HUDEP-2 (cell line): ENCODE measurements around the gene LRRTM3.

Experiments
- DNase-seq, 76 experiments: peaks; one replicate each; lab custom pipeline; 2025; ENCODE audit not compliant: unreplicated experiment in 76 of 76; lab: John Stamatoyannopoulos, UW

LRRTM3 gene

DNA sequence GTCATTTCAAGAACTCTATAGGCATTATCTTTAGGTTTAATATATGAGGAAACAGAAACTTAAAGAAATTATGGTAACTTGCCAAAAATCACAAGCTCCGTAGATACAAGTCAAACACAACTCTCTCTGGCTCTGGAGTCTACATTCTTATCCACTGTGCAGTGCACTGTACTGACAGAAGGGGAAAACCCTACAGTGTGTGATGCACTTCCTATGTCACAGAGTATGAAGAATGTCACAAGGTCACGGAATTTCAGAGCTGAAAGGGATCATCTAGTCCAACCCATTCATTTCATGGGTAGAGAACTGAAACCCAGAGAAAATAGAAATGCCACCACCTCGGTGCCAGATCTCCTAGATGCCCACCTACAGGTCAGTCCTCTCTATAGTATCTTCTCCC is 86.1 kb downstream of the LRRTM3 start:
- no peak for DNase-seq

DNA sequence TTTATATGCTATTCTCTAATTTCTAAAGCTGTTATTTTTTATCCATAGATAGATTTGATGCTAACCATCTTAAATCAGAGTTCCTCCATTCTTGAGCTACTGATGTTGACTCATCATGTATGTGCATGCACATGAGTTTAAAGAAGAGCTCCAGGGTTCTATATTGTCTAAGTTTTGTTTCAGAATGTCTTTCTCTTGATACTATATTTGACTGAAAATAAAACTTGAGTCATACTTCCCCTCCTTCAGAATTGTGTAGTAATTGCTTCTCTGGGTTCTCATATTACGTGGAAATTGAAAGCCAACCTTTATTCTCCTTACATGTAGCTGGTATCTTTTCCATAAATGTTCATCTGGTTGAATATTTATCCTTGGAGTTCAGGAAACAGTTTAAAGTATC is 89.4 kb downstream of the LRRTM3 start:
- DNase-seq: no peak

DNA sequence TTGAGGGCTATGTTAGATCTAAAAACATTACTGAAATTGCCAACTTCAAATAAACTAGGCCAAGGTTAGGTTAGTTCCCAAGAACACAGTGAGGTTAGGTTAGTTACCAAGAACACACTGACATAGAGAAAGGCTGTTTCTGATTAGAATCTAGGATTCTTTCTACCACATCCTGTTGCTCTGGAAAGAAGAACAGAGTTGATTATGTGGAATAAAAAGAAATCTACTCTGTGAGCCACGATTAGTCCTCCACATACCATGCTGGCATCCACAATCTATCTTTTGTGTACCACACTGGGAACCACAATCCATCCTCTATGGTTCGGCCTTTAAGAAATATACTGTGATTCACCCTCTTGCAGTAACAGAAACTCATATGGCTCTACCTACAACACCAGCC is 91.4 kb downstream of the LRRTM3 start:
- DNase-seq: no peak

- no peak for DNase-seq
Observed at GRCh38 chr10:67022099-67022498, 96.3 kb downstream of the LRRTM3 start.

- DNase-seq: no peak
Observed at GRCh38 chr10:67033878-67034277, 108.0 kb downstream of the LRRTM3 start.

- no peak for DNase-seq
Observed at GRCh38 chr10:67036808-67037207, 111.0 kb downstream of the LRRTM3 start.

- no peak for DNase-seq
Observed at GRCh38 chr10:67043041-67043440, 117.2 kb downstream of the LRRTM3 start.

DNA sequence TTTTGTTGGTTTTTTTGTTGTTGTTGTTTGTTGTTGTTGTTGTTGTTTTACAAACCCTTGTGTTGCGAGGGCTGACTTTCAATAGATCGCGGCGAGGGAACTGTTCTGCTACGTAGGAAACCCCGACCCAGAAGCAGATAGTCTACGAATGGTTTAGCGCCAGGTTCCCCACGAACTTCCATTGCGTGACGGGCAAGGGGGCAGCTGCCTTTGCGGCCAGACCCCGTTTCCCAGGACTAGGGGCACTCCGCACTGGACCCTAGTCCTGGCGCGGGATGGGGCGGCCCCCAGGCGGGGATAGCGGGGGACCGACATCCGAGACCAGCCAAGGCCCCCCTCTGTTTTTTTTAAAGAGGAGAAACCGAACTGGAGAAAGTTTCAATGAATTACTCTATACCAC is 119.6 kb downstream of the LRRTM3 start:
- no peak for DNase-seq

- DNase-seq: no peak
Observed at GRCh38 chr10:67046507-67046906, 120.7 kb downstream of the LRRTM3 start.

- DNase-seq: no peak
Observed at GRCh38 chr10:67049988-67050387, 124.2 kb downstream of the LRRTM3 start.

GRCh38 chr10:67050415-67050814 is 124.6 kb downstream of the LRRTM3 start:
- DNase-seq: no peak

DNA sequence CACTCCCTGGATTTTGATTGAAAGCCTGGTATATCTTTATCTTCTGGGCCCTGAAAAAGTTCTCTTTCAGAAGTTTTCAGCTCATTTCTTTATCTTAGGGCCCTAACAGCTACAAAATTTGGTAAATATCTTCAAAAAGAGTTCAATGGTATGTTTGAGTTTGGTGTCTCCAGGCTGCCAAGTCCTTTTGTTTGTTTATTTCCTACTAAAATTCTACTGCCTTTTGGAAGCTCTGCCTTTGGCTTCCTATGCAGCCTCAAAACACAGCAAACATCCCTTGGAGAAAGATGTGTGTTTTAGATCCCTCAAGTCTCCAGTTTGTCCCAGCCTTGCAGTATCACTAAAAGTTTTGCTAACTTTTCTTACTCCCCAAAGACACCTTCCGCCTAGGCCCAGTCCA is 146.8 kb downstream of the LRRTM3 start:
- no peak for DNase-seq

DNA sequence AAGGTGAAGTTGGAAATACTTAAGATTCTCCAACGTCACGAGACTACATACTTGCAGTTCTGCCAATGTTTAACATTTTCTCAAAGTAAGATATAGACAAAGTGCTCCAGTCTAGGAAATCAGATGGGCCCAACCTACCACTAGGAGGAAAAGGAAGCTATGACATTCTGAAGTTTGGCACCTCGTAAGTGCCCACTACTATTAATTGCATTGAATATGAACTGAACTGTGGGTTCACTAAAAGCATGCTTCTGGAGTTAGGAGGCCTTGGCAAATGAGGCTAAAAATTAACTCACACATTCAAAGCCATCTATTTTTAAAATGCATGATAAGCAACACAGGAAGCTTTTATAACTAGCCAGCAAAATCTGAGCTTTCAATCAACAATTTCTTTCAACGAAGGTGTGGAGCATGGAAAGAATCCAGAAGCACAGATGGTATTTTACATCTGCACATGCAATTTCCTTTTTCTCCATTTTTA is 149.7 kb downstream of the LRRTM3 start:
- no peak for DNase-seq

DNA sequence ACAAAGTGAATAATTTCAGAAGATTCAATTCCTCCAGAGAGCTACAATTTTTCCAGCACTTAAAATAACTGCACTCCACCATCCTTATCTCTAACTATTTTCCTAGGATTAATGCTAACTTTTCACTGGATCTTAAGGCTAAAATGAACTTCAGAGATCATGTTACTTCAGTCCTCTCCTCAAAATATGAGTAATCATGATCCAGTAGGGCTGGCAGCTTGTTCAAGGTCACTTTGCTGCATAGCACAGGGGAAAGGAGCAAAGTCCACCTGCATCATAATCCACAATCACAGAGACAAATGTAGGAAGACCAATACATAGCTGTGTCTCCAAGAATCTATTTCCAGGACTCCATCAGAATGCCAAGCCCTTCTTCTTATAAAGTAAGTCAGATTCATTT is 150.3 kb downstream of the LRRTM3 start:
- DNase-seq: no peak

DNA sequence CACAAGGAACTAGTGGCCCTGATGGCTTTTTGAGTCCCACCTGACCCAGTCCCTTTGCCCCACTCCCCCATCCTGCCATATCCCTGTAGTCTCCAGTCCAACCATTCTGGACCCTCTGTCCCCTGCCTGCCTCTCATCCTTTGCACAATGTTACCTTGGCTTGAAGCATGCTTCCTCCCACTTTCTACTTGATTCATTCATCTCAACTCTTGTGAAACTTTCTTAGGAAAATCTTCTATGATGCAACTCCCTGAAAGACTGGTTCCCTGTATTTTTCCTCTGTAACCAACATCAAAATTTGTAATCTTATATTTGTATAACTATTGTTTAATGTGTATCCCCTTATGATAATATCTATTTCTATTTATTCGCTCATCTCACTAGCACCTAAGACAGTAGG is 151.5 kb downstream of the LRRTM3 start:
- DNase-seq: no peak

- DNase-seq: peak in 48 of 76 experiments; percentile 0 to 75 (median 30)
Observed at GRCh38 chr10:67079126-67079525, 153.3 kb downstream of the LRRTM3 start.

DNA sequence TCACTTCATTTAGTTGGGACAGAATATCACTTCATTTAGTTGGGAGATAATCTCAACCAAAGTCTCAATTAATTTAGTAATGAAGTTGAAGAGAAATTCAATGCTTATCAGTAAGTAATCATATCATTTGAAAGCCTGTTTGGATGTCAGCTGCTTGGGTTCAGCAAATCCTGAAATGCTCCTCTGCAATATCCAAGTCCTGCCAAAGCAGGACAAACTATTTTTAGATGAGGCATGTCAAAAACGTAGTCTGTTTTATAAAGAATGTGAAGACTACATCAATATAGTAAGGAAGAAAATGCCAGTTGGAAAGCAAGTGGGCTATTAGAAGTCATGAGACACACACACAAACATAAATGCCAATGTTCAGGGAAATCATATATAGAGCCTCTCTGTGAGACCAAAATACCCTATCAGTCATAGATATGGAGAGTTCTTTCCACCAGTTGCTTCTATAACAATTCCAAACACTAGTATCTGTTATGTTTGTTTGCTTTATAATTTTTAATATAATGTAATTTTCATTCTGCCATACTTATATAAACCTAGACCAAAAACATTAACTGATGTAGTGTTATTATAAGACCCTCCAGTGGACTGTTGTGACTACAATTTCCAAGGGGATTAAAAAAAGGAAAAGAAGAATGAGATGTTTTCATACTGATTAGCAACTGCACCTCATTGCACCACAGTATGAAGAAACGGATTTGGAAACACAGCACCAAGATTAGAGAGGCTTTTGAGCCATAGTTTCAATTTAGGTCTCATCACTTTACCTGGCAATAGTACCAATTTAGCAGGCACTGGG is 160.7 kb downstream of the LRRTM3 start:
- DNase-seq: no peak

GRCh38 chr10:67087135-67087425 is 161.2 kb downstream of the LRRTM3 start:
- DNase-seq: no peak

DNA sequence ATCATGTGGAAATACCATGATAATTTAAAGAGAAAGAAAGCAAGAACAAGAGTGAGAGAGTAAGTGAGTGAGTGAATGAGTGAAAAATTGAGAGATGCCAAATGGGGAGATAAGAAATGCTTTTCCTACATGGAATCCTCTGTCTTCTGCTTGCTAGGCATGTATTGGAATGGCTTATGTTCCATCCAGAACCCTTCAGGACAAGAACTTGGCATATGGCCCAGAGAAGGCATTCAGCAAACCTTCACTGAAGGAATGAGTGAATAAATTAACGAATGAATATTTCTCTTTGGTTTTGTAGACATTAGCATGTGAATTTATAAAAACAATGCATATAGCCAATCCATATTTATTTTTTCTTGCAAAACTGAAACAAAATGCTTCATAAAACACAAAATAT is 162.2 kb downstream of the LRRTM3 start:
- no peak for DNase-seq

- DNase-seq: no peak
Observed at GRCh38 chr10:67095531-67095930, 169.7 kb downstream of the LRRTM3 start.

GRCh38 chr10:67098461-67098860 is 172.6 kb downstream of the LRRTM3 start:
- DNase-seq: no peak

- DNase-seq: no peak
Observed at GRCh38 chr10:67100951-67101350, 175.1 kb downstream of the LRRTM3 start.

DNA sequence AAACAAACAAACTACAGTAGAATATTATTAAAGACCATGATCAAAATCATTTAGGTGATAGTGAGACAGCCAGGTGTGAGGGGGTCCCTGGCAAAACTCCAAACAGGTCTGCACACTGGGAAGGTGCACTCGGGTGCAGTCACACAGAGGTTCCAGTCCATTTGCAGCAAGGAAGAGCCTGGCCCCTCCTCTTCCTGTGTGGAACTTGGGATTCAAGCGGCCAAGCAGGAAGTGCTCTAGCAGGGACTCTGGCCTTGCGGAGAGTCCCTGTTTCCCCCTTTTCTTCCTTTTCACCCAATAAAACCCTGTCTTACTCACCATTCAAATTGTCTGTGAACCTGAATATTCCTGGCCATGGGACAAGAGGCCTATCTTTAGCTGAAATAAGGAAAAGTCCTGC is 181.8 kb downstream of the LRRTM3 start:
- DNase-seq: no peak
